Astrocyte of the spinal cord (primary cell): ENCODE measurements around the gene RRN3.
A peak's percentile ranks its signal among the peaks of the same experiment; 100 is the strongest.
"Not testable (repeated sequence)": the region's sequence is repeated elsewhere in the genome, so short reads cannot be mapped to it uniquely, and the experiment has no call there.

ENCODE experiments used
- DNase-seq: peaks from one replicate; pipeline ENCODE4 v3.0.0; 2011; ENCODE audit warnings: low read depth, low spot score
- H3K4me3 ChIP-seq: 2 replicates; pipeline ENCODE4 v1.5.1; 2011; ENCODE audit warnings: low read depth, mild to moderate bottlenecking, low read length, moderate library complexity
- CTCF ChIP-seq: IDR thresholded peaks from 2 replicates; pipeline ENCODE4 v1.5.1; 2012; ENCODE audit warnings: low read depth, mild to moderate bottlenecking, low read length, inconsistent platforms
- in situ Hi-C: cut with HindIII; loops from 2 replicates; pipeline ENCODE4 v1.10.0; 2017; ENCODE audit warnings: low sequenced_read_pairs

Gene RRN3

GRCh38 chr16:15130943-15131700 is 37.0 kb upstream of the RRN3 start:
- in situ Hi-C loops, DNase-seq, H3K4me3 ChIP-seq: not testable (repeated sequence)

- H3K4me3 ChIP-seq, in situ Hi-C loops, DNase-seq: not testable (repeated sequence)
Measured at GRCh38 chr16:15130256-15130932, 36.3 kb upstream of the RRN3 start.

GRCh38 chr16:15127641-15128425 is 33.8 kb upstream of the RRN3 start:
- in situ Hi-C loops, DNase-seq, H3K4me3 ChIP-seq: not testable (repeated sequence)

- DNase-seq, in situ Hi-C loops, H3K4me3 ChIP-seq: not testable (repeated sequence)
Measured at GRCh38 chr16:15100372-15100987, 6.4 kb upstream of the RRN3 start.

GRCh38 chr16:15099366-15099909 is 5.4 kb upstream of the RRN3 start:
- H3K4me3 ChIP-seq, in situ Hi-C loops, DNase-seq: not testable (repeated sequence)

- in situ Hi-C loops, DNase-seq, H3K4me3 ChIP-seq: not testable (repeated sequence)
Measured at GRCh38 chr16:15096583-15096972, 2.5 kb upstream of the RRN3 start.

GRCh38 chr16:15093571-15093954 is 509 bp downstream of the RRN3 start:
- in situ Hi-C loops = not testable (repeated sequence)

GRCh38 chr16:15090663-15091269 is 3.3 kb downstream of the RRN3 start:
- in situ Hi-C loops, DNase-seq, H3K4me3 ChIP-seq: not testable (repeated sequence)

More at GRCh38 chr16:15093571-15093954, 509 bp downstream of the RRN3 start:
- not testable (repeated sequence) for DNase-seq
- peak overlapping the region; percentile 80 for H3K4me3 ChIP-seq

- DNase-seq, in situ Hi-C loops, H3K4me3 ChIP-seq: not testable (repeated sequence)
Measured at GRCh38 chr16:15082788-15083187, 11.3 kb downstream of the RRN3 start.

GRCh38 chr16:15080883-15081282 is 13.2 kb downstream of the RRN3 start:
- DNase-seq, H3K4me3 ChIP-seq, in situ Hi-C loops: not testable (repeated sequence)

GRCh38 chr16:15076161-15076560 is 17.9 kb downstream of the RRN3 start:
- H3K4me3 ChIP-seq, in situ Hi-C loops, DNase-seq: not testable (repeated sequence)

- in situ Hi-C loops = no loop called here
- TF ChIP-seq CTCF = no peak
- no peak overlapping the region for H3K4me3 ChIP-seq
Measured at GRCh38 chr16:15073101-15073500, 21.0 kb downstream of the RRN3 start.

More at GRCh38 chr16:15073101-15073500, 21.0 kb downstream of the RRN3 start:
- DNase-seq = no peak
